Activated CD8-positive, alpha-beta memory T cell treated with anti-CD3 and anti-CD28 coated beads for 1 hour (primary cell): ENCODE data around the gene RHPN2.
"Not testable (repeated sequence)": the region's sequence is repeated elsewhere in the genome, so short reads cannot be mapped to it uniquely, and the experiment has no call there.

Source experiments
- DNase-seq, 2 donors: peaks; one replicate each; pipeline ENCODE4 v3.0.0-alpha.2; 2020; ENCODE audit warnings: low read depth in 1 of 2; ENCODE audit errors: extremely low read depth in 1 of 2

RHPN2 gene

DNA sequence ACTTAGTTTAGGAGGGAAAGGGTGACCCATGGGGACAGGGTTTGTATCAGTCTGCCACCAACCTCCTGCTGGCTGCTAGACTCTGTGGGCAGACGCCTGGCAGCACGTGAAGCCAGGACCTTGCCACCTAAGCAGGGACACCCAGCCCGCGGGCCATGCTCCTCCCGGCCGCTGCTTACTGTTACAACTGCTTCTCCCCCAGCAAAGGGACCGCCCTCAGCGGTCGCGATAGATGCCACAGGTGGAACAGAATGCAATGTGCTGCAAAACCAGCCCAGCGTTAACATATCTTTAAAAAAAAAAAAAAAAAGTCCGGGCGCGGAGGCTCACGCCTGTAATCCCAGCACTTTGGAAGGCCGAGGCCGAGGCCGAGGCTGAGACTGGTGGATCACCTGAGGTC is 1.9 kb upstream of the RHPN2 start:
- DNase-seq: no peak

DNA sequence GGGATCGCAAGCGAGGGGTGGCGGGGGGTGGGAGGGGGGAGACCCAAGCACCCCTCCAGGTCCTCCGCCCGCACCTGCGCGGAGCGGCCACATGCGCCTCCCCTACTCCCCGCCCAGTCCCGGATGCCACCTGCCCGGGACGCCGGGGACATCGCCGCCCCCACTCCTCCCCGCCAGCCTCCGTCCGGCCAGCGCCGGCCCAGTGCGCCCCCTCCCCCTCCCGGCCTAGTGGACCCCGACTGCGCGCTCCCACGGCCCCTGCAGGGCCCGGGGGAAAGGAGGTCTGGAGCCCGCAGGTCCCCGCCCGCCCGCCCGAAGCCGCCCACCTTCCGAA is 263 bp downstream of the RHPN2 start:
- no peak for DNase-seq

GRCh38 chr19:33063753-33064457 is 783 bp downstream of the RHPN2 start:
- DNase-seq: no peak

DNA sequence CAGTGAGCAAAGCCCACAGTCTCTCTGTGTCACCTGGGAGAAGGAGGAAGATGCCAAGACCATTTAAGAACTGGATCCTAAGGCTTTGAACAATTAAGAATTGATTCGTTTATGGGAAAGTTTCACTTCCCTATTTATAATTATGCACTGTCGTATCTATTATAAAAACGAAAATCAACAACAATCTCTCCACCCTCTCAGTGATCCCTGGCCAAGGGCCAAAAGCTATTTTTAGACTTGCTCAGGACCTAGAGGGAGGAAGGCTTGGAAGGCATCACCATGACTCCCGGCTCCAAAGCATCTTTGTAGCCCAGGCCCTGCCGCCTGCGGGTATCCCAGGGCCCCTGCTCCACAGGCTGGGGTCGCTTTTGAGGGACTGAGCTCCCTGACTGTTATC is 1.3 kb downstream of the RHPN2 start:
- DNase-seq: no peak

DNA sequence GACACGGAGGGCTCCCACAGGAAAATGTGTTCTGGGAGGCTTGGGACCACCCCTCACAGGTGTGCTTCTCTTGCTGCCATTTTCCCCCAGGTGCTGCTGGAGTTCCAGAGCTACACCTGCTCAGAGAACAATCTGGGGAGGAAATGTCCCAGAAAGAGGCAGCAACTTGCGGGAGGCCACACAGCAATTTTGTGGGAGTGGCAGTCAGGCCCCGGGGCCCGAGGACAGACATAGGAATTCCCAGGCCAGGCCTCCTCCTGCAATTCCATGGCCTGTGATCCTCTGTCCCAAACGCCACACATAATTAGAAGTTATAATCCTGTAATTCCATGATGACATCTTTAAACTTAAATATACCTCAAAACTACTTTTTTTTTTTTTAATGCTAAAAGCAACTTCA is 1.8 kb downstream of the RHPN2 start:
- DNase-seq: no peak

DNA sequence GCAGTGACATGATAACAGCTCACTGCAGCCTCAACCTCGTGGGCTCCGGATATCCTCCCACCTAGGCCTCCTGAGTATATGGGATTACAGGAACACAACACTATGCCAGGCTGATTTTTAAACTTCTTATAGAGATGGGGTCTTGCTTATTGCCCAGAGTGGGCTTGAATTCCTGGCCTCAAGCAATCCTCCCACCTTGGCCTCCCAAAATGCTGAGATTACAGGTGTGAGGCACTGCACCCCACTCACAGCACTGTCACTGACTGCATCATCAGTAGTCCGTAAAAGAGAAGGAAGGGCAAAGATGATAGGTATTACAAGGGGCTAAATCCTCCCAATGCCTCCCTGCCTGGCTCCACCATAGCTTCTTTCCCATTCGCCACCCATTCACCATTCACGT is 4.1 kb downstream of the RHPN2 start:
- DNase-seq: no peak

DNA sequence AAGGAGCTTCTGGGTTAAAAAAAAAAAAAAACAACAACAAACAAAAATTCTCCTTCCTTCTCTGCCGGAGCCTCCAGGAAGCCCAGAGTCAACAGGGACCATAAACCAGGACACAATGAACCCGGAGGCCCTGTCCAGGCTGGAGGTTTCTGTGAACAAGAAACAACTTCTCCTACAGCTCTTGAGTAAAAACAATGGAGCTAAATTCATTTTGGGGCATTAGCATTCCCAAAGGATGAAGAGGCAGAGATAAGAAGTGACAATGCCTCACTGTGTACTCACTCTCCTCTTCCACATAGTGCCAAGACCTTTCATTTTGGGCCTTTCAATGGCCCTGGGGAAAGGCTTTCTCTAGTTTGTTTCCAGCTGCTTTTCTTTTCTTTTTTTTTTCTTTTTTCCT is 9.0 kb downstream of the RHPN2 start:
- DNase-seq: no peak

DNA sequence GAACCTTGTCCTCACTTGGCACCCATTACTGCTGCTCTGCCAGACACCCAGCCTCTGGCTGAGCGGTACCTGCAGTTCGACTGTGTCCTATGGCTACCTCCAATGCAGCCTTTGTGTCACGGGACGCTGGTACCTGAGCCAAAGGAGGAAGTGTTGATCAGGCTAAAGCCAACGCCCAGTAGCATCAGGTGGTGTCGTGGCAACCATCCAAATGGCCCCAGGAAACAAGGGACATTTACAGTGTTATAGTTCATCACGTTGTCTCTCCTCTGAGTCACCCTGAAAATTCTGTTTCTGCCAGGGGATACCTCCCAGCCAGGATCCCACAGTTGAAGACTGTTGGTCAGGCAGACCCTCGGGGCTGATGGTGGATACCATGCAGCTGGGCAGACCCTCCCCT is 10.1 kb downstream of the RHPN2 start:
- DNase-seq: no peak

DNA sequence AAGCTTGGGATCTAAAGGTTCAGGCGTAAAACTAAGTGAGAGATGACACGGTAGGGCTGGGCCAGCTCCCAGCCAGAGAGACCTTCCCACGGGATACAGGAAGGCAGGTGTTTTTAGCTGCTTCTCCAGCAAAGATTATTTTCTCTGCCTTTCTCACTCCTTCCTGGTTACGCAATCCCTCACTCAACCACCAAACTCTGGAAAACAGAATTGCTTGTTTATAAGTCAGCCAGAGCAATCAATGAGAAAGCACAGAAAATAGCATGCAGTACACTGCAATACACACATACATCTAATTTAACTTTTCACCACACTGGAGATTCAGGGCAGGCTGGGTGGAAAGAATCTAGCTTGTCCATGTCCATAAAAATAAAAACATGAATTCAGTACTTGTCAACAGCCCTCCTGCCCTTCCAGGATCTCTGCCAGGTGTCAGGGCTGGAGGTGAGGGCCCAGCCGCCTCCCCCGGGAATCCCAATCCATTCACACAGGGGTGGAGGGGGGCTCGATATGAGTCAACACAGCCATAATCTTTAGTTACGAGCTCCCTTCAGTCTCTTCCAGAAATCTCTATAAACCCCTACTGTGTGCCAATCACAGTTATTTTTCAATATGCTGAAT is 12.2 kb downstream of the RHPN2 start:
- no peak for DNase-seq

DNA sequence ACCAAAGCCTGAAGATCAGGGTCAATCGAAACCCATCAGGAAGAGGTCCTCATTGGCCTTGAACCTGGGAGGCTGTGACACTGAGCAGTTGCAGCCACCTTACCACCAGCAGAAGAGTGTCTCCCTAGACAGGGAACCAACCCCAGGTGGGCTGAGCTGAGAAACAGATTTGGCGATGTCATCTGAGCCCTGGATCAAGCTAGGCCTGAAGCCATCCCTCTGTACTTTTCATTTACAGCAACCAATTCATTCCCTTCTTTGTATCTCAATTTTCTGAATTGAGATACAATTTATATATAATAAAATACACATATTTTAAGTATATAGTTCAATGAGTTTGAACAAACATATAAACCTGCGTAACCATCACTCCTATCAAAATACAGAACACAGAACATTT is 14.6 kb downstream of the RHPN2 start:
- DNase-seq: no peak

DNA sequence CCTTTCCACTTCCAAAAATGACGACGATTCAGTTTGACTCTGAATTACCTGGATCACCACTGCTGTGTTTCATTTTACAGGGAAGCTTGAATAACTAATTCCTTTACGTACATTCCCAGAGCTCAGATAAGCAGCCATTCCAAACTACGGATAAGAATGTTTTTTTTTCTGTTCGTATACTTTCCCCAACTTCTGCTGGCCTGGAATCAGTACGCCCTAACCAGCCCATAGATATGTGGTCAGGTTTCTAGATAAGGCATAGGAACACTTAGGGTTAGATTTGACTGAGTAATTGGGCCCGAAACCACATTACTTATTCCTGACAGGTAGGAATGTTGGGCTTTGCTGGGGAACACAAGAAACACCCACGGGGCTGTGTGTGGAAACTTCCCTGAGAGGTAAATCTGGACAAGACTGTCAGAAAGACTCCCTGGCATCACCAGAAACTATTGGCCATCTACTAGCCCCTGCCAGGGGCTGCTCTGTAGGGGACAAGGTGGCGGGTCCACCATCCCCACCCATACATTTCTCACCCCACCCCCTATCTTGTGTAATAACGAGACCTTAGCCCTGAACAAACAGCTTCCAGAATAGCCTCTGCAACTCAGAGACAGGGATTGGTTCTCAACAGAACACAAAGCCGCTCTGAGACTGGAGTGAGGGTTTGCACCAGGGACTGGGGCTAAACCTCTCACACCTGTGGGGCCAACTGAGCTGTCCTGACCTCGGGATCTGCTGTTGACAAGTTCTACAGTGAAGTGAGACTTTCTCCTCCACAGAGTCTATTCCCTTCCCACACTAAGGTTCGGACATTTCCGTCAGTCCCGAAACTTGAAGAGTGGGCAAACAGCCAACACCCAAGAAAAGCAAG is 15.6 kb downstream of the RHPN2 start:
- no peak for DNase-seq

GRCh38 chr19:33047422-33047821 is 17.3 kb downstream of the RHPN2 start:
- no peak for DNase-seq

DNA sequence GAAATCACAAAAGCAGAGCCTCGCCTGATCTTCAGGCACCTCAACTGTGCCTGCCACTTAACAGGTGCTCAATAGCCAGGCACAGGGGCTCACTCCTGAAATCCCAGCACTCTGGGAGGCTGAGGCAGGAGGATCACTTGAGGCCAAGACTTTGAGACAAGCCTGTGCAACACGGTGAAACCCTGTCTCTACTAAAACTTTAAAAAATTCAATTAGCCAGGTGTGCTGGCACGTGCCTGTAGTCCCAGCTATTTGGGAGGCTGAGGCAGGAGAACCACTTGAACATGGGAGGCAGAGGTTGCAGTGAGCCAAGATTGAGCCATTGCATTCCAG is 22.9 kb downstream of the RHPN2 start:
- DNase-seq: not testable (repeated sequence)

DNA sequence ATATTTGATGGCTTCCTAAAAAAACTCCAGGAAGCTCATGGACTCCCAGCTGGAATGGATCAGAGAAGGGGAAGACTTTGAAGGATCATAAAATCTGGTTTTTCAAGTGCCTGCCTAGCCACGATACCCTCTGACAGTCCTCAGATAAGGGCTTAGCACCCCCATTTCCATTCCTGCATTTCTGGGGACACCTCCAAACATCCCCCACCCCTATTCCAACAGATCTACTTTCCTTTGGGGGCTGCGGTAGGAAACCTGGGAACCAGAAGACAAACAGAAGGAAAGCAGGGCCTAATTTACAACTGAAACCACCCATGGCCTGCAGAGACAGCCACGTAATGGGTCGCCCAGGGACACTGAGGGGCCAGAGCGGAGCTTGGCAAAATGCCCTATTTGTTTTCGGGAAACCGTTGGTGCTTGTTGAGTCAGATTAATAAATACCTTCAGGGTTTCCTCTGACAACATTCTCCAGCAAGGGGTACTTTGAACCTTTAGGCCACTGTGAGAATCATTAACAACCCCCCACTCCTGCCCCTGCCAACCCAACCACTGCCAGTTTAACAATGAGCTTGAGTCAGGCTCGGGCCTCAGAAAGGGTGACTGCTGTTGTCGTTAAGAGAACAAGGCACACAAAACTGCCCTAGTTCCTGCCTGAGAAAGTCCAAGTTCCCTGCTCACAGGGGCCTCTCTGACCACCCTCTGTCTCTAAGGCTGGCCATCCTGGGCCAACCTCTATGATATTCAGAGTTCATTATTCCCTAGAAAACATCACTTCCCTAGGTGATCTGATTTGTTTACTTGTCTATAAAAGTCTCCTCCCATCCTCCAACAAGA is 23.5 kb downstream of the RHPN2 start:
- no peak for DNase-seq

- no peak for DNase-seq
Measured at GRCh38 chr19:33039815-33040214, 24.9 kb downstream of the RHPN2 start.

DNA sequence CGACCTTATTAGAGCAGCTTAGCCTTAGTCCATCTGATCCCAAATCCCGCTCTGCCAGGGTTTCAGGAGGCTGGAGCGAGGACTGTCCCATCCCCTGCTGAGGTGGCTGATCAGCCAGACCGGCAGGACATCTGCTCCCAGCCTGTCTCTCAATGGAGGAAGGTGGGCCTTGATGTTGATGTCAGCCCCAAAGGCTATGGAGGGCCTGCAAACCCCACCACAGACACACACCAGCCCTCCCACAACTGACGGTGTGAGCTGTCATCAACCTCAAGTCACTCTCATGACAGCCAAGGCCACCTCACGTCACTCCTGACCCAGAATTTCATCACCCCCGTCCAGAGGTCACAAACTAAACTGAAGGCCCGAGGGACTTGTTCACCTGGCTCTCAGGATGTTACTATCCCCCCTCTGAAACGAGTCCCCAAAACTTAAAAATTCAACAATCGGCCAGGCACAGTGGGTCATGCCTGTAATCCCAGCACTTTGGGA is 25.5 kb downstream of the RHPN2 start:
- no peak for DNase-seq

DNA sequence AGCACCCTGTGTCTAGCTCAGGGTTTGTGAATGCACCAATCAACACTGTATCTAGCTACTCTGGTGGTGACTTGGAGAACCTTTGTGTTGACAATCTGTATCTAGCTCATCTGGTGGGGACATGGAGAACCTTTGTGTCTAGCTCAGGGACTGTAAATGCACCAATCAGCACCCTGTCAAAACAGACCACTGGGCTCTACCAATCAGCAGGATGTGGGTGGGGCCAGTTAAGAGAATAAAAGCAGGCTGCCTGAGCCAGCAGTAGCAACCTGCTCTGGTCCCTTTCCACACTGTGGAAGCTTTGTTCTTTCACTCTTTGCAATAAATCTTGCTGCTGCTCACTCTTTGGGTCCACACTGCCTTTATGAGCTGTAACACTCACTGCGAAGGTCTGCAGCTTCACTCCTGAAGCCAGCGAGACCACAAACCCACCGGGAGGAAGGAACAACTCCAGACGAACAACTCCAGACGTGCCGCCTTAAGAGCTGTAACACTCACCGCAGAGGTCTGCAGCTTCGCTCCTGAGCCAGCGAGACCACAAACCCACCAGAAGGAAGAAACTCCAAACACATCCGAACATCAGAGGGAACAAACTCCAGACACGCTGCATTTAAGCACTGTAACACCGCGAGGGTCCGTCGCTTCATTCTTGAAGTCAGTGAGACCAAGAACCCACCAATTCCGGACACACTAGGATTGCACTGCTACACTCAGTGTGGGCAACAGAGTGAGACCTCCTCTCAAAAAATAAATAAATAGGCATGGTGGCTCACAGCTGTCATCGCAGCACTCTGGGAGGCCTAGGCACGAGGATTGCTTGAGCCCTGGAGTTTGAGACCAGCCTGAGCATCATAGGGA is 27.3 kb downstream of the RHPN2 start:
- not testable (repeated sequence) for DNase-seq

- not testable (repeated sequence) for DNase-seq
Measured at GRCh38 chr19:33036370-33037167, 28.1 kb downstream of the RHPN2 start.

- DNase-seq: no peak
Measured at GRCh38 chr19:33035461-33035860, 29.2 kb downstream of the RHPN2 start.
